Measurements from ENCODE around the gene PHETA2.
A peak's percentile ranks its signal among the peaks of the same experiment; 100 is the strongest.

The PHETA2 gene, protein sequence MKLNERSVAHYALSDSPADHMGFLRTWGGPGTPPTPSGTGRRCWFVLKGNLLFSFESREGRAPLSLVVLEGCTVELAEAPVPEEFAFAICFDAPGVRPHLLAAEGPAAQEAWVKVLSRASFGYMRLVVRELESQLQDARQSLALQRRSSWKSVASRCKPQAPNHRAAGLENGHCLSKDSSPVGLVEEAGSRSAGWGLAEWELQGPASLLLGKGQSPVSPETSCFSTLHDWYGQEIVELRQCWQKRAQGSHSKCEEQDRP

GRCh38 chr22:42074132-42074811 lies at the start of gene PHETA2:
Gene PHETA2 (plus strand): TSS chr22:42074248. CDS start chr22:42077294, 3,046 bp downstream.
- no peaks in the 10 kb centered on the region for H3K9me3 Mint-ChIP-seq
- H3K36me3 Mint-ChIP-seq, result no peaks in the 10 kb centered on the region
- no peaks in the 10 kb centered on the region for H3K27me3 Mint-ChIP-seq
- peaks cover 29% of the 10 kb centered on the region for H3K4me1 Mint-ChIP-seq
- peak within 1 kb of the TSS; percentile 28 for H3K27ac Mint-ChIP-seq
- peak within 1 kb of the TSS; percentile 83 for H3K4me3 Mint-ChIP-seq
- peak; percentile 45 to 62 for DNase-seq (ENCODE audit: low spot score in 2 of 2)
- ATAC-seq (ENCODE audit: low read depth), result peak; percentile 14

- H3K36me3 Mint-ChIP-seq, result peaks cover 7% of the 10 kb centered on the region
- H3K4me3 Mint-ChIP-seq, result no peak overlapping the region
- no peak for DNase-seq (ENCODE audit: low spot score in 2 of 2)
- H3K27me3 Mint-ChIP-seq, result no peaks in the 10 kb centered on the region
- no peak for ATAC-seq (ENCODE audit: low read depth)
- no peak overlapping the region for H3K27ac Mint-ChIP-seq
- peaks cover 11% of the 10 kb centered on the region for H3K4me1 Mint-ChIP-seq
- H3K9me3 Mint-ChIP-seq, result no peaks in the 10 kb centered on the region
These were observed 48.6 kb upstream of the PHETA2 start for GRCh38 chr22:42025421-42025820.

DNA sequence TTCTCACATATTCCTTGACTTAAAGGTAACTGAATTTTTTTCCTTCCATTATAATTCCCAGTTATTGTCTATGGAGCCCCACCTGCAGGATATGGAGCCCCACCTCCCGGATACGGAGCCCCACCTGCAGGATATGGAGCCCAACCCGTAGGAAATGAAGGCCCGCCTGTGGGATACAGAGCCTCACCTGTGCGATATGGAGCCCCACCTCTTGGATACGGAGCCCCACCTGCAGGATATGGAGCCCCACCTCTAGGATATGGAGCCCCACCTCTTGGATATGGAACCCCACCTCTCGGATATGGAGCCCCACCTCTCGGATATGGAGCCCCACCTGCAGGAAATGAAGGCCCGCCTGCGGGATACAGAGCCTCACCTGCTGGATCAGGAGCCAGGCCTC lies 47.3 kb upstream of the PHETA2 start:
- no peak overlapping the region for H3K4me3 Mint-ChIP-seq
- DNase-seq (ENCODE audit: low spot score in 2 of 2), result no peak
- no peak overlapping the region for H3K27ac Mint-ChIP-seq
- H3K36me3 Mint-ChIP-seq, result peaks cover 7% of the 10 kb centered on the region
- H3K27me3 Mint-ChIP-seq, result no peaks in the 10 kb centered on the region
- H3K9me3 Mint-ChIP-seq, result no peaks in the 10 kb centered on the region
- no peak for ATAC-seq (ENCODE audit: low read depth)
- peaks cover 16% of the 10 kb centered on the region for H3K4me1 Mint-ChIP-seq

- Mint-ChIP-seq H3K4me1 (peaks cover 17% of the 10 kb centered on the region), H3K36me3 (peaks cover 18% of the 10 kb centered on the region), H3K4me3 (no peak overlapping the region), H3K27ac (no peak overlapping the region), H3K9me3 (peaks cover 11% of the 10 kb centered on the region), H3K27me3 (no peaks in the 10 kb centered on the region)
- no peak for DNase-seq (ENCODE audit: low spot score in 2 of 2)
- no peak for ATAC-seq (ENCODE audit: low read depth)
These were observed 40.5 kb upstream of the PHETA2 start for GRCh38 chr22:42033263-42034181.

DNA sequence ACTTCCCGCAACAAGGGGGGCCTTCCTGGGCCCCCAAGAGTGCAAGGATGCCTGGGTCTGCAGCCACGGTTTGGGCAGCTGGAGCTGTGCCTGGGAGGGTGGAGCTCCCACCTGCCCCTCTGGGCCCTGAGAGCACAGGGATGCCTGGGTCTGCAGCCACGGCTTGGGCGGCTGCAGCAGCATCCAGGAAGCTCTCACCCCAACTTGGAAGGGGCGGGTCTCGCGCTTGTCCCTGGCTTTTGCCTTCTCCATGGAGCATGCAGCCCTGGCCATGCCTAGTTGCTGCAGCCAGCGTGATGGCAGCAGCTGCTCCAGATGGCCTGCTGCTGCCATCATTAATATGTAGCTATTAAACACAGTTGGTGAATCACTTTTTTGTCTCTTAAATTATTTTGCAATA lies 38.8 kb upstream of the PHETA2 start:
- no peak for ATAC-seq (ENCODE audit: low read depth)
- peaks cover 18% of the 10 kb centered on the region for H3K36me3 Mint-ChIP-seq
- no peak overlapping the region for H3K27ac Mint-ChIP-seq

GRCh38 chr22:42039271-42039670 lies 34.8 kb upstream of the PHETA2 start:
- Mint-ChIP-seq H3K36me3 (peaks cover 18% of the 10 kb centered on the region), H3K27ac (no peak overlapping the region), H3K9me3 (peaks cover 12% of the 10 kb centered on the region)

More for the DNA sequence above, 38.8 kb upstream of the PHETA2 start:
- no peak overlapping the region for H3K4me3 Mint-ChIP-seq
- no peaks in the 10 kb centered on the region for H3K27me3 Mint-ChIP-seq
- H3K4me1 Mint-ChIP-seq, result peaks cover 21% of the 10 kb centered on the region
- peaks cover 11% of the 10 kb centered on the region for H3K9me3 Mint-ChIP-seq
- no peak for DNase-seq (ENCODE audit: low spot score in 2 of 2)

GRCh38 chr22:42041784-42042183 lies 32.3 kb upstream of the PHETA2 start:
- no peak for DNase-seq (ENCODE audit: low spot score in 2 of 2)
- no peaks in the 10 kb centered on the region for H3K27me3 Mint-ChIP-seq
- no peak overlapping the region for H3K4me3 Mint-ChIP-seq
- peaks cover 12% of the 10 kb centered on the region for H3K36me3 Mint-ChIP-seq
- H3K27ac Mint-ChIP-seq, result no peak overlapping the region
- H3K9me3 Mint-ChIP-seq, result peaks cover 9% of the 10 kb centered on the region
- ATAC-seq (ENCODE audit: low read depth), result no peak
- peaks cover 13% of the 10 kb centered on the region for H3K4me1 Mint-ChIP-seq

More at GRCh38 chr22:42039271-42039670, 34.8 kb upstream of the PHETA2 start:
- Mint-ChIP-seq H3K4me3 (no peak overlapping the region), H3K4me1 (peaks cover 13% of the 10 kb centered on the region), H3K27me3 (no peaks in the 10 kb centered on the region)
- no peak for DNase-seq (ENCODE audit: low spot score in 2 of 2)
- ATAC-seq (ENCODE audit: low read depth), result no peak

DNA sequence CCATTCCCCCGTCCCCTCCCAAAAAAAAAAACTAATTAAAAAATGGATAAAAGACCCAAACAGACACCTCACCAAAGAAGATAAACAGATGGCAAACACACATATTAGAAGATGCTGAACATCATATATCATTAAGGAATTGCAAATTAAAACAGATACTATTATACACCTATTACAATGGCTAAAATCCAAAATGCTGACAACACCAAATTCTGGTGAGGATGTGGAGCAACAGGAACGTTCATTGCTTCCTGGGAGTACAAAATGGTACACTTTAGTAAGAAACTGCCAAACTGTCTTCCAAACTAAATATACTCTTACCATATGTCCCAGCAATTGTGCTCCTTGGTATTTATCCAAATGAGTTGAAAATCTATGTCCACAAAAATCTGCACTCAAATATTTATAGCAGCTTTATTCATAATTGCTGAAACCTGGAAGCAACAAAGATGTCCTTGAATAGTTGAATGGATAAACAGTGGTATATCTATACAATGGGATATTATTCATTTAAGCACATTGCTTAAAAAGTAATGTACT lies 23.3 kb upstream of the PHETA2 start:
- Mint-ChIP-seq H3K4me1 (no peaks in the 10 kb centered on the region), H3K9me3 (no peaks in the 10 kb centered on the region)

DNA sequence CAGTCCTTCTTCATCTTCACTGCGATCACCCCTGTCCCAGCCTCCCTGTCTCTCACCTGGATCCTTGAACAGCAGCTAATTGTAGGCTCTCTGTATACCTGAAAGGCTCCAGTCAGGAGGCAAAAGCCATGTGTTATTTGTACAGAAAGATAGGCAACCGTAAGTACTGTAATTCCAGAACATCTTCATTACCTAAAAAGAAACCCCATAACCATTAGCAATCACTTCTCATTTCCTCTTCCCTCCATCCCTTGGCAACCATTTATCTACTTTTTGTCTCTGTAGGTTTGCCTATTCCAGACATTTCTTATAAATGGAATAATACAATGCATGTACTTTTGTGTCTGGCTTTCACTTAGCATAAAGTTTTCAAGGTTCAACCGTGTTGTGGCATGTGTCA lies 21.3 kb upstream of the PHETA2 start:
- ATAC-seq (ENCODE audit: low read depth) (no peak), DNase-seq (ENCODE audit: low spot score in 2 of 2) (no peak)
- no peak overlapping the region for H3K4me3 Mint-ChIP-seq
- H3K36me3 Mint-ChIP-seq, result peaks cover 10% of the 10 kb centered on the region
- H3K27me3 Mint-ChIP-seq, result no peaks in the 10 kb centered on the region
- peaks cover 9% of the 10 kb centered on the region for H3K9me3 Mint-ChIP-seq
- peak overlapping the region; percentile 5 for H3K27ac Mint-ChIP-seq
- H3K4me1 Mint-ChIP-seq, result no peaks in the 10 kb centered on the region

More for the DNA sequence above, 23.3 kb upstream of the PHETA2 start:
- no peak for DNase-seq (ENCODE audit: low spot score in 2 of 2)
- no peaks in the 10 kb centered on the region for H3K27me3 Mint-ChIP-seq
- H3K27ac Mint-ChIP-seq, result no peak overlapping the region
- no peak for ATAC-seq (ENCODE audit: low read depth)
- H3K36me3 Mint-ChIP-seq, result no peaks in the 10 kb centered on the region
- H3K4me3 Mint-ChIP-seq, result no peak overlapping the region

- Mint-ChIP-seq H3K9me3 (peaks cover 9% of the 10 kb centered on the region), H3K4me1 (no peaks in the 10 kb centered on the region), H3K27ac (no peak overlapping the region), H3K36me3 (peaks cover 25% of the 10 kb centered on the region), H3K27me3 (no peaks in the 10 kb centered on the region), H3K4me3 (no peak overlapping the region)
- ATAC-seq (ENCODE audit: low read depth) (no peak), DNase-seq (ENCODE audit: low spot score in 2 of 2) (no peak)
These were observed 17.1 kb upstream of the PHETA2 start for GRCh38 chr22:42056757-42057511.

GRCh38 chr22:42060489-42060888 lies 13.6 kb upstream of the PHETA2 start:
- Mint-ChIP-seq H3K27ac (no peak overlapping the region), H3K9me3 (peaks cover 9% of the 10 kb centered on the region), H3K4me3 (no peak overlapping the region), H3K4me1 (no peaks in the 10 kb centered on the region), H3K27me3 (no peaks in the 10 kb centered on the region), H3K36me3 (peaks cover 39% of the 10 kb centered on the region)
- no peak for DNase-seq (ENCODE audit: low spot score in 2 of 2)
- ATAC-seq (ENCODE audit: low read depth), result no peak

DNA sequence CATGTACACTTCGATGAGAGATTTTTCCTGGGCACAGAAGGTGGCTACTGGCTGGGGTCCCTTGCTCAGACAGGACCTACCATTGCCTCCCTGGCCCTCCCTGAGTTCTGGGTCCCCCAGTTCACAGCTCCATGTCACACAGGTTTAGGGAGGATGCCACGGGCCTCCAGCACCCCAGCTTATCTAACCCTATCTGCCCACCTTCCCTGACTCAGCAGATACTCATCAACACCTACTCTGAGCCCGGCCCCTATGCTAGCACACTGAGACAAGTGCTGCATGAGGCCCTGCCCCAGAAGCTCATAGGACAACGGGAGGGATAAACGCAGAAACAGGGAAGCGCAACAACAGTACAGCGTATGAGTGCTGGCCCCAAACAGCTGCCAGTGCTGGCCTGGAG lies 13.0 kb upstream of the PHETA2 start:
- Mint-ChIP-seq H3K9me3 (peaks cover 9% of the 10 kb centered on the region), H3K36me3 (peaks cover 42% of the 10 kb centered on the region), H3K4me1 (no peaks in the 10 kb centered on the region)

GRCh38 chr22:42062506-42063170 lies 11.4 kb upstream of the PHETA2 start:
- H3K9me3 Mint-ChIP-seq, result no peaks in the 10 kb centered on the region
- H3K4me1 Mint-ChIP-seq, result no peaks in the 10 kb centered on the region
- H3K36me3 Mint-ChIP-seq, result peaks cover 37% of the 10 kb centered on the region
- H3K4me3 Mint-ChIP-seq, result no peak overlapping the region
- H3K27me3 Mint-ChIP-seq, result no peaks in the 10 kb centered on the region
- no peak overlapping the region for H3K27ac Mint-ChIP-seq
- no peak for ATAC-seq (ENCODE audit: low read depth)
- DNase-seq (ENCODE audit: low spot score in 2 of 2), result no peak

More for the DNA sequence above, 13.0 kb upstream of the PHETA2 start:
- no peak for ATAC-seq (ENCODE audit: low read depth)
- H3K27ac Mint-ChIP-seq, result no peak overlapping the region
- DNase-seq (ENCODE audit: low spot score in 2 of 2), result no peak
- no peaks in the 10 kb centered on the region for H3K27me3 Mint-ChIP-seq
- no peak overlapping the region for H3K4me3 Mint-ChIP-seq

Data from memory B cell (primary cell).